HS-27A (cell line): Measurements from ENCODE around the gene TMEM59.
"Not testable (repeated sequence)": the region's sequence is repeated elsewhere in the genome, so short reads cannot be mapped to it uniquely, and the experiment has no call there.

Experiments
- DNase-seq: peaks from one replicate; pipeline ENCODE4 v3.0.0-alpha.2; 2012; ENCODE audit warnings: low read depth, missing footprints

TMEM59 gene

DNA sequence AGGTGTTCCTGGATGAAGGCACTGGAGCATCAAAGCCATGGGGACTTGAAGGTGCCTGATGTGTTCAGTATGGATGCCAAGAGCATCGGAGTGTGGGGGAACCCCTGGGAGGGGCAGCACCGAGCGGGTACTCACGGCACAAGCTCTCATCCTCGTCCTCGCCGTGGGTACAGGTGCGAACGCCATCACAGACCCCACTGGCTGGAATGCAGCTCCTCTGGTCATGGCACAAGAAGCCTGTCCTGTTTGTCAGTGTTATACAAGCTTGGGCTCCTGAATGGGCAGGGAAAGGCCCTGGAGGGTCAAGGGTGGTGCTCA is 41.0 kb downstream of the TMEM59 start:
- no peak for DNase-seq

DNA sequence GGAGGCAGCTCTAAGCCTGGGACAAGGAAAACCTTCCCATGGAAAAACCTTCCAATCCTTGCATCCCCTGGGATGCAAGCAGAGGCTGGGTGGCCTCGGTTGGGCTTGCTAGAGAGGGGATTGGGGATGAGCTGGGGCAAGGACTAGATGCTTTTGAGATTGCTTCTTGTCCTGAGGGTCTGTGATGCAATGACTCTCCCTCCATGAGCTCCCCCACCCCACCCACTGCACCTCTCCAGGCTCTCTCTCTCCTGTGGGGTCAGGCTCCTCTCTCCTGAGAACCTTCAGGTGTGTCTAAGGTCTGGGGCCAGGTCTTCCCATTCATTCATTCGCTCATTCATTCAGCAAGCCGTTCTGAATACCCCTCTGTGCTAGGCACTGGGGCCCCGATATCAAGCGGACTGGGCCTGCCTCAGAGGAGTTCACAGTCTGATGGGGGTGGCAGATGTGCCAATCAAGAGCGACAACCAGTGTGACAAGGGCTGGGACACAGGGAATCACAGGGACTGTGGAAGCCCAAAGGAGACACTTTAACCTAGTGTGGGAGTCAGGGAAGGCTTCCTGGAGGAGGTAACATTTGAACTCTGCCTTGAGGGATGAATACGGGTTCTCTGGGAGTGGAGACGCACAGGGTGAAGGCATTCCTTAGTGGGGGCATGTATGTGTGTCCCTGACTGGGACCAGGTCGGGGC is 41.5 kb downstream of the TMEM59 start:
- DNase-seq, result no peak

- no peak for DNase-seq
Measured at GRCh38 chr1:54010415-54011117, 42.4 kb downstream of the TMEM59 start.

DNA sequence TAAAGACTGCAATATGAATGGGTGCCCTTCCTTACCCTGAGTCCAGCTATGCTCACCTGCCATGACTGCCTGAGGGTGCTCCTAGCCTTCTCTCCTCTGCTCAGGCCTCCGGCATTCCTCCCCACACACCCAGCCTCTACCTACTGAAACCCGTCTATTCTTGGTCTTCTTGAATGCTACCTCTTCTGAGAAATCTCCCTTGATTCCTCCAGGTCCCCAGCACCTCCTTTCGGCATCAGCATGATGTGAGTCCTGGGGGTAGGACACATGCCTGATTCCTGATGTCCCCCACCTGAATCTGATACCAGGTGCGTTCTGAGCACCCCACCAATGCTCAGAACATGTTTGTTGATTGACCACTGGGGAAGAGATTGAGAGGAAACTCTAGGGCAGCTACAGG is 43.6 kb downstream of the TMEM59 start:
- DNase-seq, result no peak

DNA sequence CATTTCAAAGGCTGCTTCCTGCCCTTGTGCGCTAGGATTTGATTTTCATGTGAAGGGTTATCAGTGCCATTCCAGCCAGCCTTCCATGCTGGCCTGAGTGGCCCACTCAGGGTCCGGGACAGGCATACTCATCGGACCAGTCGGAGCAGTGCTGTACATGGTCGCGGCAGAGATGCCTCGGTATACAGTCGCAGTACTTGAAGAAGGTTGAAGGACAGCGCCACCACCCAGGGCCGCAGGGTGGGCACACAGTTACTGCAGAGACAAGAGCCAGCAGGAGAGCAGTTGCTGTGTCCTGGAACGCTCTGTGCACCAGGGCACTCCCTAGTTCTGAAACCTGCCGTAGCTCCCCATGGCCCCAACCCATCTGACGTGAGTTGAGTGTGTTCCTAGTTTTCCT is 44.1 kb downstream of the TMEM59 start:
- no peak for DNase-seq

GRCh38 chr1:54007613-54008012 is 45.4 kb downstream of the TMEM59 start:
- DNase-seq, result no peak

DNA sequence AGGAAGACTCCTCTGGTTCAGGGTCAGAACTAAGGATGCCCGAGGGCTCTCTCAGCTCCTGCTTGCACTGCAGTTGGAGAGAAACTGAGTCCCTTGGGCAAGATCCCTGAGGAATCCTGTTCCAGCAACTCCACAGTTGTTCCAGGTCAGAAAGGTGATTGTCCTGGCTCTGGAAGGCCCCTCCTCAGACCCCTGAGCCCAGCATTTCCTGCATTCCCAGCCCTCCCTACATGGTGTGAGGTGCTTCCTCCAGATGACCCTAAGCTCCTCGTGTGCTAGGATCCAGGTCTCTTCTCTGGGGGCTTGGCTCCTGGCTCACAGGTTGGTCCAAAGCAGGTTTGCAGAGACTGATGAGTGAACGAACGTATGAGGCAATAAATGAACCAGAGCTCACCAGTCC is 46.5 kb downstream of the TMEM59 start:
- no peak for DNase-seq

DNA sequence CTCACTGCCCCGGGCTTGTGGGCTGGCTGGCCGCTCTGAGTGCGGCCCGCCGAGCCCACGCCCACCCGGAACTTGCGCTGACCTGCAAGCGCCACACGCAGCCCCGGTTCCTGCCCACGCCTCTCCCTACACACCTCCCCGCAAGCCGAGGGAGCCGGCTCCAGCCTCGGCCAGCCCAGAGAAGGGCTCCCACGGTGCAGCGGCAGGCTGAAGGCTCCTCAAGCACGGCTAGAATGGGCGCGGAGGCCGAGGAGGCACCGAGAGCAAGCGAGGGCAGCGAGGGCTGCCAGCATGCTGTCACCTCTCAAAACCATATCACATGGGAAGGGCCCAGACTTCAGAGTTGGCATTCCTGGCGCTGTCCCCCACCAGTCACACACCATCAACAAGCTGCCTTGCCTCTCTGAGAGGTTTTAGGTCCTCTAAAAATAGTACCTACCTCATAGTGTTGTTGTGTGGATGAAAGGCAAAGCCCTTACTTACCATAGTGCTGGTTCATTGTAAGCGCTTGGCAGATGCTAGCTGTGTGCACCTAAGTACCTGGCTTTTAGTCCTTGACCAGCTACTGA is 48.4 kb downstream of the TMEM59 start:
- DNase-seq, result no peak

GRCh38 chr1:54003750-54004480 is 49.1 kb downstream of the TMEM59 start:
- DNase-seq, result not testable (repeated sequence)

GRCh38 chr1:54003249-54003646 is 49.8 kb downstream of the TMEM59 start:
- no peak for DNase-seq

- no peak for DNase-seq
Measured at GRCh38 chr1:54002544-54003248, 50.3 kb downstream of the TMEM59 start.

GRCh38 chr1:54001591-54001990 is 51.4 kb downstream of the TMEM59 start:
- DNase-seq, result no peak

- DNase-seq, result no peak
Measured at GRCh38 chr1:53999920-54000319, 53.1 kb downstream of the TMEM59 start.

GRCh38 chr1:53998223-53998622 is 54.8 kb downstream of the TMEM59 start:
- no peak for DNase-seq

DNA sequence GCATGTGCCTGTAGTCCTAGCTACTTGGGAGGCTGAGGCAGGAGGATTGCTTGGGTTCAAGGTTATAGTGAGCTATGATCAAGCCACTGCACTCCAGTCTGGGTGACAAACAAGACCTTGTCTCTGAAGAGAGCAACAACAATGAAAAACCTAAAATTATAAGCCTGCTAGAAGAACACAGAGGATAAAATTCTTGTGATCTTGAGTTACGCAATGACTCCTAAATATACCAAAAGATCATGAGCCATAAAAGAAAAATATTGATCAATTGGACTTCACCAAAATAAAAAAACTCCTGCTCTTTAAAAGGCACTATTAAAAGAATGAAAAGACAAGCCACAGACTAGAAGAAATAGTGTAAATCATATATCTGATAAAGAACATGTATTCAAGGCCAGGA is 57.3 kb downstream of the TMEM59 start:
- no peak for DNase-seq

GRCh38 chr1:53994516-53994915 is 58.5 kb downstream of the TMEM59 start:
- DNase-seq, result not testable (repeated sequence)

DNA sequence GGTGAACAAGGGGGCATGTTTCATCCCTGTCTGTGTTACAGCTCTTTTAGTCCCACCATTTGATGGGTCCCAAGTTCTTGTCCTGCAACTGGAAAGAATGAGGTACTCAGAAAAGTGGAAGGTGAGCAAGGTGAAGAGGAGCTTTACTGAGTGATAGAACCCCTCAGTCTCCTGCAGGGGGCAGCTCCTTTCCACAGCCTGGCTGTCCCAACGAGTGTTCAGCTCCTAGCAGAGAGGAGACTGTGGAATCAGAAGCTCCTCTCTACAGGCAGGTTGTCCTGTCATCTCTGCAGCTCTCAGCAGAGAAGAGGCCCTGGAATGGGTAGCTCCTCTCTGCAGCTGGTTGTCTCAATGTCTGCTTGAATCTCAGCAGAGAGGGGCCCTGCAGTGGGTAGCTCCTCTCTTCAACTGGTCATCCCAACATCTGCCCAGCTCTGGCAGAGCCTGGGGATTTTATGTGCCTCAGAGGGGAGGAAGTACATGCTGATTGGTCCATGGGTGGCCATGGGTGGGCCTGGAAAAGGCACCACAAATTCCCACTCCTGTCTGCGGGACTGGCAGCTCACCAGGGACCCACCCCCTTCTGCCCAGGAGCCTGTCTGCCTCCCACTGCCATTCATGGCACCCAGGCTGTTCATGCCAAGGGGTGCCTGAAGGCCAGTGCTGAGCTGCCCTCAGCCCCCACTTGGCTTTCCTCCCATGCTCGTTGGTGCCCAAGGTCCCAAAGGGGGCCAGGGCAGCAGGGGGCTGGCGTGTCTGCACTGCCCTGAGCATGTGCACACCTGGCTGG is 60.7 kb downstream of the TMEM59 start:
- no peak for DNase-seq

- no peak for DNase-seq
Measured at GRCh38 chr1:53987880-53988279, 65.1 kb downstream of the TMEM59 start.

DNA sequence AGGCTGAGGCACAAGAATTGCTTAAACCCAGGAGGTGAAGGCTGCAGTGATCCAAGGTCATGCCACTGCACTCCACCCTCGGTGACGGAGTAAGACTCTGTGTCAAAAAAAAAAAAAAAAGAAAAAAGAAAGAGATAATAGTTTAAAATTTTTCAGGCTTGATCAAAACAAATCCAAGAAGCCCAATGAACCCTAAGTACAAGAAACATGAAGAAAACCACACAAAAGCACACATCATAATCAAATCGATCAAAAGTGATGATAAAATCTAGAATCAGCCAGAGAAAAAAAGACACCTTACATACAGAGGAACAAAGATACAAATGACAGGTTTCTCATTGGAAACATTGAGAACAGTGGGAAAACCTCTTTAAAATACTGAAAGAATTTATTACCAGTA is 66.5 kb downstream of the TMEM59 start:
- no peak for DNase-seq

DNA sequence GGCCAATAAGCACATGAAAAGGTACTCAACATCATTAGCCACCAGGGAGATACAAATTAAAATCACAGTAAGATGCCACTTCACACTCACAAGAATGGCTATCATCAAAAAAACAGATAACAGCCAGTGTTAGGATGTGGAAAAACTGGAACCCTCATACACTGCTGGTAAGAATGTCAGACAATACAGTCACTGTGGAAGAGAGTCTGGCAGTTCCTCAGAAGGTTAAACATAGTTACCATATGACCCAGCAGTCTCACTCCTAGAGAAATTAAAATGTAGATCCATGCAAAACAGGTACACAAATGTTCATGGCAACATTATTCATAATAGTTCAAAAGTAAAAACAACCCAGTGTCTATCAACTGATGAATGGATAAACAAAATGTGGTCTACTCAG is 68.3 kb downstream of the TMEM59 start:
- no peak for DNase-seq

GRCh38 chr1:53982763-53983104 is 70.3 kb downstream of the TMEM59 start:
- DNase-seq, result no peak
